ENCODE data around the gene KIAA2012. TPM values are rescaled to one million over a fixed set of nuclear protein-coding genes. Genes with fewer than 3 reads are reported as not detected.

KIAA2012 gene
- total and polyA plus RNA-seq, 4 donors, result under 0.01 to 0.61 (median 0.42) TPM

- H3K27ac ChIP-seq (ENCODE audit: low read depth in 1 of 2, low read length in 2 of 2), result no peak overlapping the region
- no peaks in the 10 kb centered on the region for H3K36me3 ChIP-seq (ENCODE audit: control insufficient read depth in 4 of 4, insufficient read depth in 3 of 4, low read depth in 1 of 4, low read length in 3 of 4)
- no peak for DNase-seq (ENCODE audit: low spot score)
- H3K27me3 ChIP-seq (ENCODE audit: control insufficient read depth in 4 of 4, insufficient read depth in 4 of 4, low read length in 3 of 4), result peaks cover 0 to 3% (median 2%) of the 10 kb centered on the region in 4 donors
- TF ChIP-seq MAX (IDR thresholded peaks at IDR 0.05) (no peak), NR2F2 (IDR thresholded peaks at IDR 0.05) (no peak), TAF1 (conservative IDR thresholded peaks at IDR 0.05) (no peak), ATF3 (IDR thresholded peaks at IDR 0.05) (no peak), FOXA1 (IDR thresholded peaks at IDR 0.05) (no peak), CTCF (IDR thresholded peaks at IDR 0.05; ENCODE audit: low read depth, low read length, missing input control) (no peak), ZBTB33 (IDR thresholded peaks at IDR 0.05) (no peak), REST (IDR thresholded peaks at IDR 0.05) (no peak), GABPA (IDR thresholded peaks at IDR 0.05 in 1 of 2, conservative IDR thresholded peaks at IDR 0.05 in 1 of 2) (no peak), FOXA2 (IDR thresholded peaks at IDR 0.05) (no peak), HNF4A (conservative IDR thresholded peaks at IDR 0.05) (no peak), HNF4G (IDR thresholded peaks at IDR 0.05) (no peak)
- H3K9me3 ChIP-seq (ENCODE audit: control insufficient read depth in 4 of 4, low read length in 3 of 4), result no peaks in the 10 kb centered on the region
- no peaks in the 10 kb centered on the region for H3K4me1 ChIP-seq (ENCODE audit: control insufficient read depth in 4 of 4, insufficient read depth in 4 of 4, low read length in 3 of 4)
- H3K4me3 ChIP-seq (ENCODE audit: low read depth in 1 of 3, low read length in 3 of 3), result no peak overlapping the region
- no peak overlapping the region for H3K9ac ChIP-seq (ENCODE audit: low read depth in 1 of 2, low read length in 2 of 2)
- 76% methylated on average over 8 of the region's 8 CpGs for WGBS
These were observed 21.4 kb upstream of the KIAA2012 start for GRCh38 chr2:202051499-202052161.

- TF ChIP-seq ATF3 (IDR thresholded peaks at IDR 0.05) (no peak), HNF4G (IDR thresholded peaks at IDR 0.05) (no peak), JUND (IDR thresholded peaks at IDR 0.05) (no peak), NR2F2 (IDR thresholded peaks at IDR 0.05) (no peak)
- H3K27ac ChIP-seq (ENCODE audit: low read depth in 1 of 2, low read length in 2 of 2), result no peak overlapping the region
- no peaks in the 10 kb centered on the region for H3K36me3 ChIP-seq (ENCODE audit: control insufficient read depth in 4 of 4, insufficient read depth in 3 of 4, low read depth in 1 of 4, low read length in 3 of 4)
- no peak overlapping the region for H3K9ac ChIP-seq (ENCODE audit: low read depth in 1 of 2, low read length in 2 of 2)
- no peak overlapping the region for H3K4me3 ChIP-seq (ENCODE audit: low read depth in 1 of 3, low read length in 3 of 3)
- 94% methylated on average over 1 of the region's 1 CpG for WGBS
- no peak for DNase-seq (ENCODE audit: low spot score)
- H3K27me3 ChIP-seq (ENCODE audit: control insufficient read depth in 4 of 4, insufficient read depth in 4 of 4, low read length in 3 of 4), result peaks cover 0 to 3% (median 2%) of the 10 kb centered on the region in 4 donors
- no peaks in the 10 kb centered on the region for H3K4me1 ChIP-seq (ENCODE audit: control insufficient read depth in 4 of 4, insufficient read depth in 4 of 4, low read length in 3 of 4)
- no peaks in the 10 kb centered on the region for H3K9me3 ChIP-seq (ENCODE audit: control insufficient read depth in 4 of 4, low read length in 3 of 4)
These were observed 20.8 kb upstream of the KIAA2012 start for GRCh38 chr2:202052235-202052634.
